Aorta (tissue), 5 donors: Measurements from ENCODE around the gene BCL2L13. TPM values are rescaled to one million over a fixed set of nuclear protein-coding genes. Genes with fewer than 3 reads are reported as not detected.

ENCODE experiments used
- ATAC-seq: fragments of 200-7000 bp; cut with Tn5 transposase; one replicate; pipeline ENCODE4 v1.9.1; 2022; ENCODE audit warnings: moderate library complexity; ENCODE audit not compliant: low FRiP score
- DNase-seq, 2 donors: peaks; one replicate each; pipeline ENCODE4 v3.0.0-alpha.2; 2020
- H3K27ac ChIP-seq, 2 donors: one replicate each; pipeline ENCODE4 v1.5.1; 2013; ENCODE audit warnings: low read length in 2 of 2, mild to moderate bottlenecking in 2 of 2, moderate library complexity in 2 of 2, control low read depth in 1 of 2, inconsistent platforms in 1 of 2, low read depth in 1 of 2
- H3K27me3 ChIP-seq, 2 donors: one replicate each; pipeline ENCODE4 v1.6.1; 2013; ENCODE audit warnings: control low read depth in 1 of 2, low read length in 1 of 2, mild to moderate bottlenecking in 1 of 2, moderate library complexity in 1 of 2; ENCODE audit not compliant: insufficient read depth in 2 of 2, control insufficient read depth in 1 of 2
- H3K36me3 ChIP-seq, 2 donors: one replicate each; pipeline ENCODE4 v1.6.1; 2013; ENCODE audit warnings: control low read depth in 1 of 2, low read length in 1 of 2, mild to moderate bottlenecking in 1 of 2; ENCODE audit not compliant: insufficient read depth in 2 of 2, control insufficient read depth in 1 of 2
- H3K4me1 ChIP-seq, 2 donors: one replicate each; pipeline ENCODE4 v1.6.1; 2013; ENCODE audit warnings: low read length in 2 of 2, control low read depth in 1 of 2, mild to moderate bottlenecking in 1 of 2, moderate library complexity in 1 of 2; ENCODE audit not compliant: insufficient read depth in 2 of 2, control insufficient read depth in 1 of 2
- H3K4me3 ChIP-seq, 2 donors: one replicate each; pipeline ENCODE4 v1.5.1; 2013; ENCODE audit warnings: low read length in 2 of 2, control low read depth in 1 of 2, mild to moderate bottlenecking in 1 of 2
- H3K9me3 ChIP-seq: one replicate; pipeline ENCODE4 v1.6.1; 2013; ENCODE audit warnings: mild to moderate bottlenecking, low read length; ENCODE audit not compliant: control insufficient read depth
- WGBS, 2 donors: extraction: QIAGEN DNeasy Blood & Tissue Kit; methylation state at CpG; one replicate each; pipeline ENCODE4 v1.1.7; 2013; 5-methylcytosine and 5-hydroxymethylcytosine counted together
- intact Hi-C, 2 donors: fragments of 100-400 bp; cut with DNase I; formaldehyde crosslinking; loops; one replicate each; pipeline versions ENCODE4 v1.14.2 to v1.15.0; 2022
- polyA plus RNA-seq, 2 donors: library from polyadenylated mRNA; stranded (reverse); fragments of 200-250 nt; gene quantifications; one replicate each; pipeline ENCODE4 v1.2.3, GENCODE V29; 2013
- total RNA-seq, 2 donors: library from RNA; stranded (reverse); fragmentation: NEBNext Ultra II Directional; extraction: Animal tissue kit (Norgen Biotek cat#: 25700); gene quantifications; one replicate each; pipeline ENCODE4 v1.2.1, GENCODE V29; 2021
- donor health status: healthy with polysubstance abuse.
- donor health status: Bipolar disorder and iron deficiency.
- donor health status: DM: no; HTN: no; CAD: no.
- donor health status: DM: no; HTN: no; CAD: no.
- donor health status: DM: yes; HTN: yes; CAD: no.

Gene BCL2L13
- total and polyA plus RNA-seq, 4 donors, result 22.8 to 39.9 (median 28.0) TPM

- intact Hi-C loops, result no loop called here
- no peak for DNase-seq
- Histone ChIP-seq H3K4me1 (peaks cover 0 to 2% of the 10 kb centered on the region in 2 donors), H3K9me3 (no peaks in the 10 kb centered on the region), H3K4me3 (no peak overlapping the region), H3K27me3 (no peaks in the 10 kb centered on the region), H3K27ac (peak overlapping the region in 1 of 2 donors; percentile 64), H3K36me3 (no peaks in the 10 kb centered on the region)
- no peak for ATAC-seq
- 81 to 85% methylated on average over 5 of the region's 5 CpGs for WGBS, 2 donors
Measured at GRCh38 chr22:17724241-17724640, 85.7 kb downstream of the BCL2L13 start.

GRCh38 chr22:17724678-17725499, 86.3 kb downstream of the BCL2L13 start:
- Histone ChIP-seq H3K4me1 (peaks cover 0 to 2% of the 10 kb centered on the region in 2 donors), H3K27ac (peak overlapping the region; percentile 9 to 59), H3K36me3 (peaks cover 3% of the 10 kb centered on the region in 2 donors), H3K9me3 (no peaks in the 10 kb centered on the region), H3K4me3 (no peak overlapping the region), H3K27me3 (no peaks in the 10 kb centered on the region)
- peak; percentile 46 for ATAC-seq
- intact Hi-C loops, result no loop called here
- WGBS, 2 donors, result 40 to 41% methylated on average over 8 of the region's 8 CpGs
- no peak for DNase-seq

DNA sequence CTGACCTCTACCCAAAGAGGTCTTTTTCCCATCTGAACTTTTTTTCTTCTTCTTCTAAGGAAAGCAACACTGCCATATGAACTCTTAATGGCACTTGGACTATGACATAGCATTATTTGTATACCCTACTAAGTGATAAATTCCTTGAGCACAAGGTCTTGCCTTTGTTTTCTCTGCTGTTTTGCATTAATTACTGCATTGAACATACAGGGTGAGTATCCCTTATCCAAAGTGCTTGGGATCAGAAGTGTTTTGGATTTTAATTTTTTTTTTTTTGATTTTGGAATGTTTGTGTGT, 86.9 kb downstream of the BCL2L13 start:
- Histone ChIP-seq H3K4me3 (no peak overlapping the region), H3K4me1 (peaks cover 0 to 2% of the 10 kb centered on the region in 2 donors), H3K36me3 (peaks cover 3 to 6% of the 10 kb centered on the region in 2 donors), H3K27ac (peak overlapping the region; percentile 9 to 59), H3K9me3 (no peaks in the 10 kb centered on the region), H3K27me3 (no peaks in the 10 kb centered on the region)
- DNase-seq (no peak), ATAC-seq (no peak)
- intact Hi-C loops, result no loop called here

DNA sequence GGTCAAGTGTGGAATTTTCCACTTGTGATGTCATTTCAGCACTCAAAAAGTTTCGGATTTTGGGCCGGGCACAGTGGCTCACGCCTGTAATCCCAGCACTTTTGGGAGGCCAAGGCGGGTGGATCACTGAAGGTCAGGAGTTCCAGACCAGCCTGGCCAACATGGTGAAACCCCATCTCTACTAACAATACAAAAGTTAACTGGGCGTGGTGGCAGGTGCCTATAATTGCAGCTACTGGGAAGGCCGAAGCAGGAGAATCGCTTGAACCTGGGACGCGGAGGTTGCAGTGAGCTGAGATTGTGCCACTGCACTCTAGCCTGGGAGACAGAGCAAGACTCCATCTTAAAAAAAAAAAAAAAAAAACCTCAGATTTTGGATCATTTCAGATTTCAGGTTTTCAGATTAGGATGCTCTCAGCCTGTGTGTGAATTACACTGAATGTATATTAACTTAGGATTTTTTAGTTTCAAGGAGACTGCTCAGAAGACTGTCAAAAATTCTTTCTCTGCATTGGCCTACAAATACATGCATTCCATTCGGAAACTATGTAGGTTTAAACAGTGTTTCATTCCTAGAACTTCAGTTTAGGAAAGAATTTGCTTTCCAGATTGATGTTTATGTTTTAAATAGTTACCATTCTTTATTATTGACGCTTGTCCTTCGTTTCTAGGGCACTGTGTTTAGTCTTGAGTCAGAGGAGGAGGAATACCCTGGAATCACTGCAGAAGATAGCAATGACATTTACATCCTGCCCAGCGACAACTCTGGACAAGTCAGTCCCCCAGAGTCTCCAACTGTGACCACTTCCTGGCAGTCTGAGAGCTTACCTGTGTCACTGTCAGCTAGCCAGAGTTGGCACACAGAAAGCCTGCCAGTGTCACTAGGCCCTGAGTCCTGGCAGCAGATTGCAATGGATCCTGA, 87.7 kb downstream of the BCL2L13 start:
- H3K36me3 ChIP-seq, result peaks cover 3 to 8% of the 10 kb centered on the region in 2 donors
- no peaks in the 10 kb centered on the region for H3K27me3 ChIP-seq
- peaks cover 0 to 2% of the 10 kb centered on the region in 2 donors for H3K4me1 ChIP-seq
- H3K9me3 ChIP-seq, result no peaks in the 10 kb centered on the region
- DNase-seq (no peak), ATAC-seq (no peak)
- H3K27ac ChIP-seq, result peak overlapping the region; percentile 49 to 96
- WGBS, 2 donors, result 51 to 52% methylated on average over 13 of the region's 13 CpGs
- H3K4me3 ChIP-seq, result no peak overlapping the region
- intact Hi-C loops, result no loop called here

- H3K27ac ChIP-seq, result peak overlapping the region in 1 of 2 donors; percentile 96
- ATAC-seq (no peak), DNase-seq (no peak)
- no peaks in the 10 kb centered on the region for H3K27me3 ChIP-seq
- no peak overlapping the region for H3K4me3 ChIP-seq
- intact Hi-C loops, result no loop called here
- H3K4me1 ChIP-seq, result peaks cover 0 to 2% of the 10 kb centered on the region in 2 donors
- WGBS, 2 donors, result 67 to 72% methylated on average over 18 of the region's 18 CpGs
- no peaks in the 10 kb centered on the region for H3K9me3 ChIP-seq
- H3K36me3 ChIP-seq, result peaks cover 5 to 8% of the 10 kb centered on the region in 2 donors
Measured at GRCh38 chr22:17726928-17727897, 88.7 kb downstream of the BCL2L13 start.

GRCh38 chr22:17728786-17729185, 90.2 kb downstream of the BCL2L13 start:
- WGBS, 2 donors, result 91 to 93% methylated on average over 8 of the region's 8 CpGs
- intact Hi-C loops, result no loop called here

GRCh38 chr22:17729561-17729960, 91.0 kb downstream of the BCL2L13 start:
- intact Hi-C loops, result no loop called here

More at GRCh38 chr22:17728786-17729185, 90.2 kb downstream of the BCL2L13 start:
- no peaks in the 10 kb centered on the region for H3K9me3 ChIP-seq
- H3K4me1 ChIP-seq, result peaks cover 0 to 2% of the 10 kb centered on the region in 2 donors
- H3K4me3 ChIP-seq, result no peak overlapping the region
- no peak for ATAC-seq
- peaks cover 6 to 8% of the 10 kb centered on the region in 2 donors for H3K36me3 ChIP-seq
- H3K27ac ChIP-seq, result no peak overlapping the region
- H3K27me3 ChIP-seq, result no peaks in the 10 kb centered on the region
- DNase-seq, result no peak

DNA sequence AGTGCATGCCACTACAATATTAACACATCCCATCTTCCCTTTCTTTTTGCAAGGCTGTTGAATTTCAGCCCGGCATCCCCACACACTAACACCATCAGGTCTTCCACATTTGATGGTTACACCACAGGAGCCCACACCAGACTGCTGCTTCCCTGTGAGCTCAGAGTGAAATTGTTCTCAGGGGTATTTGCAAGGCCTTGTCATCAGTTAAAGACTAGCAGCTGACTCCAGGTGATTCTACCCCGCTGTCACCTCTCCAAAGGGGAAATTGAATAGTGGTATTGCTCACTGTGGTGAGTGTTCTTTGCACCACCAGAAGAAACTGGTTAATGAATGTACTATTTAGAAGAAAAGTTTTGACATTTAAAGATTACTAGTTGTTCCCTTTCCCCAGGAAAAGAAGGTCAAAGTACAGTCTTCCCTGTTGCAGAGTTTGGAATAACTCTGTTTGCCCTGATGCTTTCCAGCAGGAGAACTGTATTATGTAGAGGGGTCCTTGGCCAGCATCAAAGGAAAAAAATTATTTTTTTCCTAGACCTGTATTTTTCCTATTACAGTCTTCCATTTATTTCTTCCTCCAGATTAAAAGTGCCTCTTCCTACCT, 93.8 kb downstream of the BCL2L13 start:
- H3K36me3 ChIP-seq, result peaks cover 7 to 8% of the 10 kb centered on the region in 2 donors
- 95 to 97% methylated on average over 2 of the region's 2 CpGs for WGBS, 2 donors
- intact Hi-C loops, result no loop called here

More at GRCh38 chr22:17729561-17729960, 91.0 kb downstream of the BCL2L13 start:
- H3K27me3 ChIP-seq, result no peaks in the 10 kb centered on the region
- peaks cover 7 to 8% of the 10 kb centered on the region in 2 donors for H3K36me3 ChIP-seq
- no peak for DNase-seq
- H3K4me1 ChIP-seq, result peaks cover 0 to 2% of the 10 kb centered on the region in 2 donors
- WGBS, 2 donors, result 84 to 92% methylated on average over 6 of the region's 6 CpGs
- H3K27ac ChIP-seq, result no peak overlapping the region
- no peak for ATAC-seq
- H3K4me3 ChIP-seq, result no peak overlapping the region
- no peaks in the 10 kb centered on the region for H3K9me3 ChIP-seq

More for the DNA sequence above, 93.8 kb downstream of the BCL2L13 start:
- Histone ChIP-seq H3K4me3 (no peak overlapping the region), H3K4me1 (no peaks in the 10 kb centered on the region), H3K27me3 (no peaks in the 10 kb centered on the region), H3K9me3 (no peaks in the 10 kb centered on the region), H3K27ac (no peak overlapping the region)
- DNase-seq (no peak), ATAC-seq (no peak)
